HL-60 (cell line): ENCODE measurements around the gene SLC22A17. TPM values are rescaled to one million over a fixed set of nuclear protein-coding genes. Genes with fewer than 3 reads are reported as not detected.

Experiments used
- DNase-seq, 2 experiments: peaks; one replicate each; pipeline ENCODE4 v3.0.0-alpha.2; 2010 to 2020; ENCODE audit warnings: low read depth in 1 of 2, low spot score in 1 of 2
- H3K27ac ChIP-seq: fragments of 250-450 bp; sonication (Bioruptor Pico); replicated peaks from 2 replicates; pipeline ENCODE4 v1.5.1; 2020; ENCODE audit warnings: mild to moderate bottlenecking, moderate library complexity
- H3K27me3 ChIP-seq: fragments of 250-450 bp; sonication (Bioruptor Pico); 2 replicates; pipeline ENCODE4 v1.5.1; 2021; ENCODE audit warnings: mild to moderate bottlenecking, moderate library complexity; ENCODE audit not compliant: insufficient read depth, poor library complexity, severe bottlenecking
- H3K4me3 ChIP-seq: replicated peaks from 2 replicates; pipeline ENCODE4 v1.5.1; 2011; ENCODE audit warnings: mild to moderate bottlenecking, control low read depth, low read length; ENCODE audit not compliant: insufficient read depth
- CTCF ChIP-seq: IDR thresholded peaks from one replicate; pipeline ENCODE4 v1.5.1; 2011; ENCODE audit warnings: low read length, control low read depth, inconsistent platforms; ENCODE audit not compliant: insufficient read depth
- GABPA ChIP-seq: IDR thresholded peaks from 2 replicates; pipeline ENCODE4 v1.6.1; 2012; ENCODE audit warnings: low read depth
- POLR2AphosphoS5 ChIP-seq: IDR thresholded peaks from 2 replicates; pipeline ENCODE4 v1.6.1; 2012; ENCODE audit warnings: low read depth
- REST ChIP-seq: IDR thresholded peaks from 2 replicates; pipeline ENCODE4 v1.6.1; 2012; ENCODE audit warnings: low read depth; ENCODE audit not compliant: insufficient replicate concordance
- SPI1 ChIP-seq: IDR thresholded peaks from 2 replicates; pipeline ENCODE4 v1.6.1; 2012; ENCODE audit warnings: low read depth, mild to moderate bottlenecking, borderline replicate concordance
- microRNA-seq: library from miRNA; unstranded; fragments of <30 nt; microRNA quantifications from one replicate; pipeline ENCODE4, GENCODE V29; 2018

SLC22A17 gene

GRCh38 chr14:23297611-23298277, 54.9 kb downstream of the SLC22A17 start:
- H3K4me3 ChIP-seq = no peak overlapping the region
- no peak for DNase-seq
- TF ChIP-seq GABPA = no peak
- TF ChIP-seq POLR2AphosphoS5 = no peak
- TF ChIP-seq SPI1 = no peak
- no peak for TF ChIP-seq REST
- TF ChIP-seq CTCF = no peak
- no peaks in the 10 kb centered on the region for H3K27me3 ChIP-seq
- H3K27ac ChIP-seq = no peak overlapping the region

- Histone ChIP-seq H3K27me3 (no peaks in the 10 kb centered on the region), H3K4me3 (no peak overlapping the region), H3K27ac (no peak overlapping the region)
- DNase-seq = no peak
- TF ChIP-seq POLR2AphosphoS5 = no peak
- TF ChIP-seq GABPA = no peak
- TF ChIP-seq SPI1 = no peak
- no peak for TF ChIP-seq REST
- no peak for TF ChIP-seq CTCF
Measured at GRCh38 chr14:23297096-23297495, 55.6 kb downstream of the SLC22A17 start.

Small RNA genes lying within 50 kb of the gene (microRNA-seq; reads per million reads assigned to microRNA genes)
- not detected for gene MIR208A
